Measurements from ENCODE around the gene ZFYVE21. TPM values are rescaled to one million over a fixed set of nuclear protein-coding genes. Genes with fewer than 3 reads are reported as not detected.

The ZFYVE21 gene
- total RNA-seq, 4 donors from 2014 or later: 40.3 to 81.2 (median 59.0) TPM

GRCh38 chr14:103721334-103722120 lies 5.9 kb downstream of the ZFYVE21 start:
- Histone ChIP-seq H3K27me3 (no peaks in the 10 kb centered on the region), H3K27ac (no peak overlapping the region), H3K36me3 (no peaks in the 10 kb centered on the region), H3K4me3 (no peak overlapping the region), H3K4me1 (peaks cover 0 to 42% (median under 1%) of the 10 kb centered on the region in 4 donors), H3K9me3 (no peaks in the 10 kb centered on the region)
- TF ChIP-seq POLR2A (IDR thresholded peaks at IDR 0.05): no peak
- no peak for TF ChIP-seq CTCF (IDR thresholded peaks at IDR 0.05)
- DNase-seq: no peak

DNA sequence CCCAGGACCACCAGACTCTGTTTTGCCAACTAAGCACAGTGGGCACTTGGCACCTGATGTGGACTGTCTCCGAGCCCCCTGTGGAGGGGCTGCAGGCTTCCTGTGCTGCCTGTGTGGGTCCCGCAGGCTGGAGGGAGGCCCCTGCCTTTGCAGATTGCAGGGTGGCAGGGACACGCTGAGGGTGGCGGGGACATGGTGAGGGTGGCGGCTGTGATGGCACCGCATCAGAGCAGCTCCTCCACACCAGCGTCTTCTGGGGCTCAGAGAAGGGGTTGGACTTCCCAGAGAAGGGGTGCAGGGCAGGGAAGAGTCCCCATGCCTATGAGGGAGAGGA lies 8.1 kb downstream of the ZFYVE21 start:
- Histone ChIP-seq H3K27me3 (no peaks in the 10 kb centered on the region), H3K4me3 (no peak overlapping the region), H3K27ac (peak overlapping the region in 1 of 4 donors; percentile 49), H3K4me1 (peaks cover 0 to 34% (median 0%) of the 10 kb centered on the region in 4 donors), H3K36me3 (peaks cover 0 to 16% (median 0%) of the 10 kb centered on the region in 3 donors), H3K9me3 (no peaks in the 10 kb centered on the region)
- no peak for DNase-seq
- no peak for TF ChIP-seq CTCF (IDR thresholded peaks at IDR 0.05)
- no peak for TF ChIP-seq POLR2A (IDR thresholded peaks at IDR 0.05)

GRCh38 chr14:103724116-103724515 lies 8.5 kb downstream of the ZFYVE21 start:
- Histone ChIP-seq H3K4me3 (no peak overlapping the region), H3K27ac (peak overlapping the region in 1 of 4 donors; percentile 49), H3K36me3 (peaks cover 0 to 20% (median 0%) of the 10 kb centered on the region in 3 donors), H3K4me1 (peaks cover 0 to 29% (median 0%) of the 10 kb centered on the region in 4 donors), H3K27me3 (no peaks in the 10 kb centered on the region), H3K9me3 (no peaks in the 10 kb centered on the region)
- TF ChIP-seq CTCF (IDR thresholded peaks at IDR 0.05) (no peak), POLR2A (IDR thresholded peaks at IDR 0.05) (no peak)
- DNase-seq: peak in 1 of 3 donors; percentile 72

GRCh38 chr14:103725001-103725682 lies 9.5 kb downstream of the ZFYVE21 start:
- TF ChIP-seq CTCF (IDR thresholded peaks at IDR 0.05): no peak
- TF ChIP-seq POLR2A (IDR thresholded peaks at IDR 0.05): no peak
- Histone ChIP-seq H3K36me3 (peaks cover 0 to 30% (median 0%) of the 10 kb centered on the region in 3 donors), H3K9me3 (no peaks in the 10 kb centered on the region), H3K27me3 (no peaks in the 10 kb centered on the region), H3K27ac (no peak overlapping the region), H3K4me3 (no peak overlapping the region), H3K4me1 (peaks cover 0 to 29% (median 0%) of the 10 kb centered on the region in 4 donors)
- DNase-seq: no peak

- no peak for DNase-seq
- Histone ChIP-seq H3K27me3 (no peaks in the 10 kb centered on the region), H3K9me3 (no peaks in the 10 kb centered on the region), H3K4me1 (peaks cover 0 to 29% (median 0%) of the 10 kb centered on the region in 4 donors), H3K27ac (no peak overlapping the region), H3K36me3 (peaks cover 0 to 37% (median 0%) of the 10 kb centered on the region in 3 donors), H3K4me3 (no peak overlapping the region)
- no peak for TF ChIP-seq POLR2A (IDR thresholded peaks at IDR 0.05)
- TF ChIP-seq CTCF (IDR thresholded peaks at IDR 0.05): no peak
These were observed 10.3 kb downstream of the ZFYVE21 start for GRCh38 chr14:103725739-103726395.
